Measurements from ENCODE around the gene CCL7.
"Not testable (repeated sequence)": the region's sequence is repeated elsewhere in the genome, so short reads cannot be mapped to it uniquely, and the experiment has no call there.

Gene CCL7

DNA sequence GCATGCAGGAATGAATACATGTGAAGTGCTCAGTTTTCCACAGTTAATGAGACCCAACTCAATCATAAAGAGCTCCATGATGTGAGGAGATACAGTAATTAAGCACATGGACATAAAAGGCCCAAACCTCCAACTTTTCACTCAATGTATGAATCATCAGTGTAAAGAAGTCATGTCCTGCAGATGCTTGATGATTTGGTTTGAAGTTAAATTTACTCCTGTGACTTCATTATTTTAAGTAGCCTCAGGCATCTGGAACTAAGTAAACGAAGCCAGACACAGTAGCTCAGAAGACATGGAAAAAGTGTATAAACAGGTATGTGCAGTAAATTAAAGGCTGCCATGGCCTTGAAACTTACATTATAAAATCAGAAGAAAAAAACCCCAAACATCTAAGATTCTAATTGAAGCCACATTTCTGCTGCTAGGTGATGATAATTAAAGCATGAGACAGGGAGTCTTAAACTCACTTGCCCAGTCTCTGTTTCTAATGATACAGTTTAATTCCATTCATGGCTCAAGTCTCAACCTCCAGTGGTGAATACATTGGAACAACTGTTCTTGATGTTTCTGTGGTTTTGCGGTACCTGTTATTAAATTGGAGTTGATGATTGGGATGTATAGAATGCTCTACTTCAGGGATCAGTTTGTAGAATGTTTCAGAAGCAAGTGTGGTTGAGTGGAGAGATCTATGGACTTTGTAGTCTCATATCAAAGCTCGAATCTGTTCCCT is 43.8 kb upstream of the CCL7 start:
- intact Hi-C loops (cut with DNase I; ENCODE audit: low total_unique reads) = no loop called here
- Histone ChIP-seq H3K27ac (no peak overlapping the region), H3K9me3 (no peaks in the 10 kb centered on the region), H3K4me1 (no peaks in the 10 kb centered on the region), H3K27me3 (no peaks in the 10 kb centered on the region), H3K36me3 (no peaks in the 10 kb centered on the region), H3K4me3 (no peak overlapping the region)
- TF ChIP-seq, protein P1, sequence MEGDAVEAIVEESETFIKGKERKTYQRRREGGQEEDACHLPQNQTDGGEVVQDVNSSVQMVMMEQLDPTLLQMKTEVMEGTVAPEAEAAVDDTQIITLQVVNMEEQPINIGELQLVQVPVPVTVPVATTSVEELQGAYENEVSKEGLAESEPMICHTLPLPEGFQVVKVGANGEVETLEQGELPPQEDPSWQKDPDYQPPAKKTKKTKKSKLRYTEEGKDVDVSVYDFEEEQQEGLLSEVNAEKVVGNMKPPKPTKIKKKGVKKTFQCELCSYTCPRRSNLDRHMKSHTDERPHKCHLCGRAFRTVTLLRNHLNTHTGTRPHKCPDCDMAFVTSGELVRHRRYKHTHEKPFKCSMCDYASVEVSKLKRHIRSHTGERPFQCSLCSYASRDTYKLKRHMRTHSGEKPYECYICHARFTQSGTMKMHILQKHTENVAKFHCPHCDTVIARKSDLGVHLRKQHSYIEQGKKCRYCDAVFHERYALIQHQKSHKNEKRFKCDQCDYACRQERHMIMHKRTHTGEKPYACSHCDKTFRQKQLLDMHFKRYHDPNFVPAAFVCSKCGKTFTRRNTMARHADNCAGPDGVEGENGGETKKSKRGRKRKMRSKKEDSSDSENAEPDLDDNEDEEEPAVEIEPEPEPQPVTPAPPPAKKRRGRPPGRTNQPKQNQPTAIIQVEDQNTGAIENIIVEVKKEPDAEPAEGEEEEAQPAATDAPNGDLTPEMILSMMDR (IDR thresholded peaks at IDR 0.05) = no peak
- no peak for DNase-seq

DNA sequence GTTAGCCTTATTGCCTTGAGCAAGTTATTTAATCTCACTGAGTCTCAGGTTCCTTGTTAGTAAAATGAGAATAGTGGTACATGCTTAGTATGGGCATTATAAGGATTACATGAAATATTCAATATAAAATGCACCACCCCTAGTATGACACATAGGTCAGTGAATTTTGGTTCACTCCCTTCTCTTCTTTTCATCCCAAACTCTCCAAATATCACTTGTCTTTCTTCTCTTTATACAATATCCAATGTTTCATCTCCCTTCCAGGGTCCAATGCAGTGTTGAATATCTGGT is 43.3 kb upstream of the CCL7 start:
- no peaks in the 10 kb centered on the region for H3K36me3 ChIP-seq
- no peak for DNase-seq
- H3K4me1 ChIP-seq = no peaks in the 10 kb centered on the region
- intact Hi-C loops (cut with DNase I; ENCODE audit: low total_unique reads) = no loop called here
- no peaks in the 10 kb centered on the region for H3K9me3 ChIP-seq
- H3K4me3 ChIP-seq = no peak overlapping the region
- H3K27ac ChIP-seq = no peak overlapping the region
- H3K27me3 ChIP-seq = no peaks in the 10 kb centered on the region
- TF ChIP-seq, protein P1 (IDR thresholded peaks at IDR 0.05) = no peak

DNA sequence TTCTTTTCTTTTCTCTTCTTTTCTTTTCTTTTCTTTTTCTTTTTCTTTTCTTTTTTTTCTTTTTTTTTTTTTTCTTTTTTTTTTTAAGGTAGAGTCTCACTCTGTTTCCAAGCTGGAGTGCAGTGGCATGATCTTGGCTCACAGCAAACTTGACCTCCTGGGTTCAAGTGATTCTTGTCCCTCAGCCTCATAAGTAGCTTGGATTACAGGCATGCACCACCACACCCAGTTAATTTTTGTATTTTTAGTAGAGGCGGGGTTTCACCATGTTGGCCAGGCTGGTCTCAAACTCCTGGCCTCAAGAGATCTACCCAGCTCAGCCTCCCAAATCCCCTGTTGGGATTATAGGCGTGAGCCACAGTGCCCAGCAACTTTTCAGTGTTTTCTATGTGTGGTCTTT is 42.7 kb upstream of the CCL7 start:
- H3K4me3 ChIP-seq; H3K9me3 ChIP-seq; DNase-seq; H3K4me1 ChIP-seq; H3K27me3 ChIP-seq; intact Hi-C loops (cut with DNase I; ENCODE audit: low total_unique reads); H3K27ac ChIP-seq; H3K36me3 ChIP-seq: not testable (repeated sequence)

DNA sequence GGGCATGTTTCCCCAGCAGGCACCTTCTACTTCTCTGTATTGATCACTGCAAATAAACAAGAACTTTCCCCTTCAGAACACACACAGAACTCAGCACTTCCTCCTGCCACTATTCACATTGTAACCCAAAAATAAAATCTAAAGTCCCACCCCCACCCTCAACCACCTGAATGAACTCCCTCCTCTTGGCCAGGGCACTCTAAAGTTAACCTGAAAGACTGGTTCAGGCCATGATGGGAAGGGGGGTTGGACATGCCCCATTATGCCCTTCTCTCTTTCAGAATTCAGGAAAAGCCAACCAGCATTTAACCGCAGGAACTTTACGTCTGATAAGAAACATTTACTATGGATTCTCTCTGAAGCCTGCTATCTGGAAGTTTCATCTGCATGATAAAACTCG is 42.3 kb upstream of the CCL7 start:
- no peaks in the 10 kb centered on the region for H3K27me3 ChIP-seq
- H3K4me3 ChIP-seq = no peak overlapping the region
- no peaks in the 10 kb centered on the region for H3K9me3 ChIP-seq
- no peaks in the 10 kb centered on the region for H3K36me3 ChIP-seq
- no peak for DNase-seq
- H3K27ac ChIP-seq = no peak overlapping the region
- H3K4me1 ChIP-seq = no peaks in the 10 kb centered on the region
- TF ChIP-seq, protein P1 (IDR thresholded peaks at IDR 0.05) = no peak
- intact Hi-C loops (cut with DNase I; ENCODE audit: low total_unique reads) = no loop called here

DNA sequence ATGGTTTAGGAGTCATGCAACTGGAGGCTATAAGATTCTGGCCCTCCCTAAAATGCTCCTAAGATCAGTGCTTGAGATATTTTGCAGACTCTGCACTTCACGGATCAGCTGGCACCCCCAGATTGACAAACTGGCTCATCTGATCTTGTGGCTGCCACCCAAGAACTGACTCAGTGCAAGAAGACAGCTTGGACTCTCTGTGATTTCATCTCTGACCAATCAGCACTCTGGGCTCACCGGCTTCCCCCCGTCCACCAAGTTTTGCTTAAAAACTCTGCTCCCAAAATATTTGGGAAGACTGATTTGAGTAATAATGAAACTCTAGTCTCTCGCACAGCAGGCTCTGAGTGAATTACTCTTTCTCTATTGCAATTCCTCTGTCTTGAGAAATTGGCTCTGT is 41.2 kb upstream of the CCL7 start:
- Histone ChIP-seq H3K9me3 (no peaks in the 10 kb centered on the region), H3K27me3 (no peaks in the 10 kb centered on the region), H3K27ac (no peak overlapping the region), H3K36me3 (no peaks in the 10 kb centered on the region), H3K4me3 (no peak overlapping the region), H3K4me1 (peaks cover 0 to 4% (median under 1%) of the 10 kb centered on the region in 4 donors)
- intact Hi-C loops (cut with DNase I; ENCODE audit: low total_unique reads) = no loop called here
- TF ChIP-seq, protein P1 (IDR thresholded peaks at IDR 0.05) = no peak
- no peak for DNase-seq

DNA sequence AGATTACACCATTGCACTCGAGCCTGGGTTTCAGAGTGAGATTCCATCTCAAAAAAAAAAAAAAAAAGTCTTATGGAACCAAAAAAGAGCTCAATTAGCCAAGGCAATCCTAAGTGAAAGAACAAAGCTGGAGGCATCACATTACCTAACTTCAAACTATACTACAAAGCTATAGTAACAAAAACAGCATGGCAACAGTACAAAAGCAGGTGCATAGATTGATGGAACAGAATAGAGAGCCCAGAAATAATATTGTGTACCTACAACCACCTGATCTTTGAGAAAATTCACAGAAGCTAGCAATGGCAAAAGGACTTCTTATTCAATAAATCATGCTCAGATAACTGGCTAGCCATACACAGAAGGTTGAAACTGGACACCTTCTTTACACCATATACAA is 39.7 kb upstream of the CCL7 start:
- Histone ChIP-seq H3K4me1 (peaks cover 7 to 19% (median 12%) of the 10 kb centered on the region in 4 donors), H3K4me3 (no peak overlapping the region), H3K36me3 (no peaks in the 10 kb centered on the region), H3K27me3 (no peaks in the 10 kb centered on the region), H3K9me3 (no peaks in the 10 kb centered on the region), H3K27ac (no peak overlapping the region)
- DNase-seq = no peak
- intact Hi-C loops (cut with DNase I; ENCODE audit: low total_unique reads) = no loop called here
- TF ChIP-seq, protein P1 (IDR thresholded peaks at IDR 0.05) = no peak
